IMR-90 (cell line): ENCODE results near the gene ZRANB3. TPM values are rescaled to one million over a fixed set of nuclear protein-coding genes. Genes with fewer than 3 reads are reported as not detected.

Experiments
- ATAC-seq: fragments of 200-7000 bp; cut with Tn5 transposase; 2 replicates; pipeline ENCODE4 v1.9.1; 2020; ENCODE audit warnings: low read depth, mild to moderate bottlenecking, moderate library complexity
- BruUV-seq: library from RNA; stranded (reverse); fragments of 400-500 nt; replicated peaks from 2 replicates; lab custom pipeline; 2021; lab: Mats Ljungman, UMichigan
- CTCF ChIA-PET: fragments of 300-600 bp; formaldehyde crosslinking; extraction: SDS; loops from one replicate; lab custom pipeline; 2021; ENCODE audit warnings: antibody characterized with exemption; lab: Yijun Ruan, JAX
- POLR2A ChIA-PET: fragments of 300-600 bp; sonication (Branson Sonifier 250); formaldehyde crosslinking; loops from one replicate; lab custom pipeline; 2022; ENCODE audit warnings: antibody characterized with exemption; ENCODE audit not compliant: unreplicated experiment; lab: Charles Lee
- DNase-seq: peaks from one replicate; pipeline ENCODE4 v3.0.0; 2013
- H2AFZ ChIP-seq: replicated peaks from 2 replicates; pipeline ENCODE3; 2013; ENCODE audit warnings: low read length, mild to moderate bottlenecking; ENCODE audit not compliant: poor library complexity
- H2AK5ac ChIP-seq: 2 replicates; pipeline ENCODE4 v1.6.1; 2013; ENCODE audit warnings: low read depth, low read length, inconsistent platforms
- H2AK9ac ChIP-seq: replicated peaks from 2 replicates; pipeline ENCODE3; 2013; ENCODE audit warnings: mild to moderate bottlenecking, low read depth, low read length, moderate library complexity; ENCODE audit not compliant: poor library complexity
- H2BK120ac ChIP-seq: 2 replicates; pipeline ENCODE4 v1.6.1; 2013; ENCODE audit warnings: low read depth, low read length, inconsistent platforms
- H2BK15ac ChIP-seq: 3 replicates; pipeline ENCODE4 v1.6.1; 2013; ENCODE audit warnings: low read depth, low read length, inconsistent platforms
- H2BK20ac ChIP-seq: 2 replicates; pipeline ENCODE4 v1.6.1; 2013; ENCODE audit warnings: low read depth, mild to moderate bottlenecking, inconsistent platforms, low read length, moderate library complexity
- H2BK5ac ChIP-seq: 2 replicates; pipeline ENCODE4 v1.6.1; 2013; ENCODE audit warnings: mild to moderate bottlenecking, low read depth, low read length, inconsistent platforms; ENCODE audit not compliant: poor library complexity, severe bottlenecking
- H3K14ac ChIP-seq: replicated peaks from 2 replicates; pipeline ENCODE4 v1.6.1; 2013; ENCODE audit warnings: low read depth, low read length, inconsistent platforms
- H3K18ac ChIP-seq: 2 replicates; pipeline ENCODE4 v1.6.1; 2013; ENCODE audit warnings: low read depth, low read length, control low read depth
- H3K23ac ChIP-seq: 2 replicates; pipeline ENCODE4 v1.6.1; 2013; ENCODE audit warnings: low read depth, low read length, inconsistent platforms
- H3K27ac ChIP-seq: 2 replicates; pipeline ENCODE4 v1.5.1; 2013; ENCODE audit warnings: mild to moderate bottlenecking, control low read depth, low read length; ENCODE audit not compliant: insufficient read depth
- H3K27me3 ChIP-seq: 2 replicates; pipeline ENCODE4 v1.6.1; 2013; ENCODE audit warnings: low read length; ENCODE audit not compliant: control insufficient read depth, insufficient read depth
- H3K36me3 ChIP-seq: 2 replicates; pipeline ENCODE4 v1.6.1; 2013; ENCODE audit warnings: low read length, mixed read lengths; ENCODE audit not compliant: control insufficient read depth, insufficient read depth
- H3K4ac ChIP-seq: 2 replicates; pipeline ENCODE4 v1.6.1; 2013; ENCODE audit warnings: low read depth, low read length, inconsistent platforms
- H3K4me1 ChIP-seq: 2 replicates; pipeline ENCODE4 v1.6.1; 2013; ENCODE audit warnings: low read length, mixed read lengths; ENCODE audit not compliant: control insufficient read depth, insufficient read depth
- H3K4me2 ChIP-seq: 2 replicates; pipeline ENCODE4 v1.6.1; 2013; ENCODE audit warnings: low read depth, mild to moderate bottlenecking, control low read depth, low read length, moderate library complexity
- H3K4me3 ChIP-seq: 2 replicates; pipeline ENCODE4 v1.5.1; 2013; ENCODE audit warnings: low read depth, mild to moderate bottlenecking, control low read depth, low read length, moderate library complexity; ENCODE audit not compliant: insufficient read depth
- H3K56ac ChIP-seq: 2 replicates; pipeline ENCODE4 v1.6.1; 2013; ENCODE audit warnings: low read length, inconsistent platforms; ENCODE audit not compliant: insufficient read depth; ENCODE audit errors: extremely low read depth
- H3K79me1 ChIP-seq, 2 experiments: 2 replicates each; pipeline ENCODE4 v1.6.1; 2013; ENCODE audit warnings: low read length in 2 of 2, inconsistent platforms in 1 of 2, low read depth in 1 of 2
- H3K9ac ChIP-seq: 2 replicates; pipeline ENCODE4 v1.6.1; 2013; ENCODE audit warnings: low read depth, low read length, control low read depth
- H3K9me1 ChIP-seq: 2 replicates; pipeline ENCODE4 v1.6.1; 2013; ENCODE audit warnings: low read length, inconsistent platforms; ENCODE audit not compliant: insufficient read depth
- H3K9me3 ChIP-seq: 2 replicates; pipeline ENCODE4 v1.6.1; 2013; ENCODE audit warnings: low read length; ENCODE audit not compliant: control insufficient read depth, insufficient read depth
- H4K20me1 ChIP-seq: 2 replicates; pipeline ENCODE4 v1.6.1; 2013; ENCODE audit warnings: low read length, inconsistent platforms; ENCODE audit not compliant: insufficient read depth
- H4K5ac ChIP-seq: 2 replicates; pipeline ENCODE4 v1.6.1; 2013; ENCODE audit warnings: mild to moderate bottlenecking, low read depth, low read length, control low read depth
- H4K8ac ChIP-seq, 2 experiments: 2 replicates each; pipeline ENCODE4 v1.6.1; 2013; ENCODE audit warnings: low read depth in 2 of 2, low read length in 2 of 2, control low read depth in 1 of 2, inconsistent platforms in 1 of 2
- H4K91ac ChIP-seq: 2 replicates; pipeline ENCODE4 v1.6.1; 2013; ENCODE audit warnings: low read depth, low read length, inconsistent platforms; ENCODE audit not compliant: insufficient read depth
- CHD1 ChIP-seq: IDR thresholded peaks from 2 replicates; pipeline ENCODE4 v1.6.1; 2012; ENCODE audit warnings: low read depth, low read length, improper control_type of control experiment
- MAFK ChIP-seq: IDR thresholded peaks from 2 replicates; pipeline ENCODE4 v1.6.1; 2012; ENCODE audit warnings: low read depth, low read length, improper control_type of control experiment
- MXI1 ChIP-seq: IDR thresholded peaks from 2 replicates; pipeline ENCODE4 v1.6.1; 2012; ENCODE audit warnings: low read depth, mild to moderate bottlenecking, low read length, moderate library complexity, borderline replicate concordance
- POLR2A ChIP-seq: IDR thresholded peaks from 2 replicates; pipeline ENCODE4 v1.6.1; 2012; ENCODE audit warnings: mild to moderate bottlenecking, low read depth, low read length
- WGBS, 2 experiments: methylation state at CpG; one replicate each; pipeline versions ENCODE4 v1.1.5 to v1.1.7; 2013; ENCODE audit warnings: missing lambda C conversion rate in 2 of 2; ENCODE audit not compliant: insufficient read length in 1 of 2; ENCODE audit errors: extremely low coverage in 2 of 2; 5-methylcytosine and 5-hydroxymethylcytosine counted together
- dilution Hi-C: fragments of 300-500 bp; cut with HindIII; formaldehyde crosslinking; loops from one replicate; pipeline ENCODE4 v1.14.3; 2018; ENCODE audit warnings: low sequenced_read_pairs; ENCODE audit not compliant: unreplicated experiment
- in situ Hi-C: fragments of 300-500 bp; cut with MboI; formaldehyde crosslinking; loops from 3 replicates; pipeline ENCODE4 v1.14.3; 2019; ENCODE audit warnings: low sequenced_read_pairs, inconsistent platforms, mixed read lengths
- intact Hi-C: fragments of 100-400 bp; cut with micrococcal nuclease; formaldehyde crosslinking; loops from 2 replicates; pipeline ENCODE4 v1.10.0; 2022
- polyA plus RNA-seq, 3 experiments: library from polyadenylated mRNA; depleted of rRNA; stranded (reverse); fragments of >200 nt; gene quantifications; 2 replicates each; pipeline ENCODE4 v1.2.3, GENCODE V29; 2012; ENCODE audit warnings: low replicate concordance in 1 of 3
- total RNA-seq: library from RNA; depleted of rRNA; stranded (reverse); fragments of >200 nt; gene quantifications from 2 replicates; pipeline ENCODE4 v1.2.3, GENCODE V29; 2012
- TF ChIP-seq, protein P1 (sequence below): fragments of 150-350 bp; IDR thresholded peaks from 2 replicates; pipeline ENCODE4 v1.6.1; 2016; ENCODE audit warnings: low read depth, mild to moderate bottlenecking, low read length, moderate library complexity, borderline replicate concordance
- TF ChIP-seq, protein P2 (sequence below): fragments of 150-350 bp; IDR thresholded peaks from 2 replicates; pipeline ENCODE4 v1.6.1; 2017; ENCODE audit warnings: mild to moderate bottlenecking, antibody characterized with exemption, low read length, low read depth

ZRANB3 gene
- total and polyA plus RNA-seq, 2 of the 4 experiments (the other 2 are of a cell fraction): 3.4 to 9.3 TPM

DNA sequence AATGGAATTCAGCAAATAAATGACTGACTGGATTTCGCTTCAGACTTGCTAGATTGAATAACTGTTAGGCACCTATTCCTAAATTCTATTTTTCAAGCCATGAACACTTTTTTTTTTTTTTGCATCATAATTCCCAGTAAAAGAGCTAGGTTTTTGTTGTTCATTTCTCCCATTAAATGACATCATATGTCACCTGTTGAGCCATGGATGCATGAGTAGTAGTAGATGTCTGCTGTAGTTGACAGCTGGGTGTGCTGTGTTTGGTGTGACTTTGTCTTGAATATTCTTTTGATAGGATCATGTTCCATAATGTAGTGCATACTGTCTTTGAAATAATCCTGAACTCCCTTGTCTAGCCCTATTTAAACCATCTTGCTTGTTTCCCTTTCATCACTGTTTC, 363.7 kb downstream of the ZRANB3 start:
- Histone ChIP-seq H2BK120ac (no peak overlapping the region), H2BK20ac (no peak overlapping the region), H3K4me1 (no peaks in the 10 kb centered on the region), H3K4me2 (no peak overlapping the region), H3K9me1 (peaks cover 3% of the 10 kb centered on the region; the same call in 1 of the 2 replicates), H2AK9ac (no peak overlapping the region), H3K9me3 (no peaks in the 10 kb centered on the region), H3K27me3 (no peaks in the 10 kb centered on the region), H2AFZ (no peak overlapping the region), H3K79me1 (peaks cover 4 to 9% of the 10 kb centered on the region in 2 experiments; a peak in 1 of 4 replicates), H3K23ac (no peak overlapping the region), H4K20me1 (peaks cover 4% of the 10 kb centered on the region; the same call in 1 of the 2 replicates), H3K36me3 (peaks cover 42% of the 10 kb centered on the region), H3K18ac (no peak overlapping the region), H3K56ac (no peak overlapping the region), H3K4ac (no peak overlapping the region), H2BK15ac (no peak overlapping the region), H3K27ac (no peak overlapping the region), H2BK5ac (no peak overlapping the region), H3K4me3 (no peak overlapping the region), H3K9ac (no peak overlapping the region), H2AK5ac (no peak overlapping the region), H4K91ac (no peak overlapping the region), H4K8ac (no peak overlapping the region), H4K5ac (no peak overlapping the region), H3K14ac (no peak overlapping the region)
- in situ Hi-C loops (no loop called here), intact Hi-C loops (loop anchor here (10.0 kb wide), 1 partner anchor 538 kb away; no protein-coding TSS in a partner anchor), dilution Hi-C loops (no loop called here)
- DNase-seq: no peak
- no TSS peak for BruUV-seq
- POLR2A ChIA-PET: interaction anchor here (0.6 kb wide), 1 partner anchor 9 kb away, joined by 7 read pairs; no protein-coding TSS in a partner anchor
- CTCF ChIA-PET: interaction anchor here (0.6 kb wide), 1 partner anchor 145 kb away, joined by 5 read pairs; no protein-coding TSS in a partner anchor
- WGBS, 2 experiments: no CpG with 5 or more reads among the region's 1 CpG
- TF ChIP-seq MAFK: no peak
- no peak for TF ChIP-seq POLR2A
- TF ChIP-seq, protein P1, sequence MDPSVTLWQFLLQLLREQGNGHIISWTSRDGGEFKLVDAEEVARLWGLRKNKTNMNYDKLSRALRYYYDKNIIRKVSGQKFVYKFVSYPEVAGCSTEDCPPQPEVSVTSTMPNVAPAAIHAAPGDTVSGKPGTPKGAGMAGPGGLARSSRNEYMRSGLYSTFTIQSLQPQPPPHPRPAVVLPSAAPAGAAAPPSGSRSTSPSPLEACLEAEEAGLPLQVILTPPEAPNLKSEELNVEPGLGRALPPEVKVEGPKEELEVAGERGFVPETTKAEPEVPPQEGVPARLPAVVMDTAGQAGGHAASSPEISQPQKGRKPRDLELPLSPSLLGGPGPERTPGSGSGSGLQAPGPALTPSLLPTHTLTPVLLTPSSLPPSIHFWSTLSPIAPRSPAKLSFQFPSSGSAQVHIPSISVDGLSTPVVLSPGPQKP: no peak
- TF ChIP-seq CHD1: no peak
- TF ChIP-seq MXI1: no peak
- TF ChIP-seq, protein P2, sequence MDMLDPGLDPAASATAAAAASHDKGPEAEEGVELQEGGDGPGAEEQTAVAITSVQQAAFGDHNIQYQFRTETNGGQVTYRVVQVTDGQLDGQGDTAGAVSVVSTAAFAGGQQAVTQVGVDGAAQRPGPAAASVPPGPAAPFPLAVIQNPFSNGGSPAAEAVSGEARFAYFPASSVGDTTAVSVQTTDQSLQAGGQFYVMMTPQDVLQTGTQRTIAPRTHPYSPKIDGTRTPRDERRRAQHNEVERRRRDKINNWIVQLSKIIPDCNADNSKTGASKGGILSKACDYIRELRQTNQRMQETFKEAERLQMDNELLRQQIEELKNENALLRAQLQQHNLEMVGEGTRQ: no peak
- no peak for ATAC-seq
